IPS-NIHi11 (cell line): ENCODE data around the gene FBLIM1.
A peak's percentile ranks its signal among the peaks of the same experiment; 100 is the strongest.
"Not testable (repeated sequence)": the region's sequence is repeated elsewhere in the genome, so short reads cannot be mapped to it uniquely, and the experiment has no call there.

ENCODE experiments used
- DNase-seq: peaks from one replicate; pipeline ENCODE4 v3.0.0; 2012; ENCODE audit warnings: mixed read lengths, low spot score

The FBLIM1 gene

DNA sequence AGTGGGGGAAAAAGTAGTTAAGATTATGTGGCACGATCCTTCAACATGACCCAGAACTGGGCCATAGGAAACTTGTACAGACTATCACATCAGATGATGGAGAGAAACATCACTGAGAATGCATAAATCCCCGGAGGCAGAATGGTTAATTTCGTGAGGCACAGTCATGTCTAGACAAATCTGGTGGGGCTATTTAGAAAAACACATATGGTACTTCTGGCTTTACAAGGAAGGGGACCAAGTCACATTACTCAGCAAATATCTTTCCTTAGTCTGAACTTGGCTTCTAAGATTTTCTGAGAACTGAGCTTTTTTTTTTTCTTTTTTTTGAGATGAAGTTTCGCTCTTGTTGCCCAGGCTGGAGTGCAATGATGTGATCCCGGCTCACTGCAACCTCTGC, 58.1 kb downstream of the FBLIM1 start:
- no peak for DNase-seq

GRCh38 chr1:15820478-15820877, 61.9 kb downstream of the FBLIM1 start:
- no peak for DNase-seq

DNA sequence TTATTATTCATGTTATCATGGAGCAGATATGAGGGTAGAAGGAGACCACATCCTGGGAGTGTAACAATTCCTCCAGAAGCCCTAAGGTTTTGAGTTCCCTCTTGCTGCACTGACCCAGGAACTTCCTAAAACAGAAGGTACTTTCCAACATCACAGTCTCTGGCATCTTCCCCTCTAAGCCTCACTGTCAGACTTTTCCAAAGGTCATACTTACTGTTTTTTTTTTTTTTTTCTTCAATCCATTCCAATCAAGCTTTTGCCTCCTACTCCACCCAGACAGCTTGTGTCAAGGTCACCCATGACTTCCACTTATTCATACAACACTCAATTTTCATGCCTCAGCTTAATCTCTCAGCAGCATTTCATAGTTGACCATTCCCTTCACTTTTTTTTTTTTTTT, 67.2 kb downstream of the FBLIM1 start:
- DNase-seq: no peak

- DNase-seq: no peak
Observed at GRCh38 chr1:15826810-15827507, 68.4 kb downstream of the FBLIM1 start.

DNA sequence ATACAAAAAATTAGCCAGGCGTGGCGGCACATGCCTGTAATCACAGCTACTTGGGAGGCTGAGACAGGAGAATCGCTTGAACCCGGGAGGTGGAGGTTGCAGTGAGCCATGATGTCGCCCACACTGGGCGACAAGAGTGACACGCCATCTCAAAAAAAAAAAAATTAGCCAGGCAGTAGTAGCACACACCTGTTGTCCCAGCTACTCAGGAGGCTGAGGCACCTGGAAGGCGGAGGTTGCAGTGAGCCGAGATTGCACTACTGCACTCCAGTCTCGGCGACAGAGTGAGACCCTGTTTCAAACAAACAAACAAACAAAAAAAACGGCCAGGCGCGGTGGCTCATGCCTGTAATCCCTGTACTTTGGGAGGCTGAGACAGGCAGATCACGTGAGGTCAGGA, 69.0 kb downstream of the FBLIM1 start:
- DNase-seq: not testable (repeated sequence)

DNA sequence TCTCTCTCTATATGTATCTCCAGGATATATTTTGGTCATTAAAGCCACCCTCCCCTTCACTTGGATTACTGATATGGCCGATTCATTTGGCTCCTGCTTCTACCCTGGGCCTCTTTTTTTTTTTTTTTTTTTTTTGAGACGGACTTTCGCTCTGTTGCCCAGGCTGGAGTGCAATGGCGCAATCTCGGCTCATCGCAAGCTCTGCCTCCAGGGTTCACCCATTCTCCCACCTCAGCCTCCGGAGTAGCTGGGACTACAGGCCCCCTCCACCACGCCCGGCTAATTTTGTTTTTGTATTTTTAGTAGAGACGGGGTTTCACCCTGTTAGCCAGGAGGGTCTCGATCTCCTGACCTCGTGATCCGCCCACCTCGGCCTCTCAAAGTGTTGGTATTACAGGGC, 70.3 kb downstream of the FBLIM1 start:
- not testable (repeated sequence) for DNase-seq

DNA sequence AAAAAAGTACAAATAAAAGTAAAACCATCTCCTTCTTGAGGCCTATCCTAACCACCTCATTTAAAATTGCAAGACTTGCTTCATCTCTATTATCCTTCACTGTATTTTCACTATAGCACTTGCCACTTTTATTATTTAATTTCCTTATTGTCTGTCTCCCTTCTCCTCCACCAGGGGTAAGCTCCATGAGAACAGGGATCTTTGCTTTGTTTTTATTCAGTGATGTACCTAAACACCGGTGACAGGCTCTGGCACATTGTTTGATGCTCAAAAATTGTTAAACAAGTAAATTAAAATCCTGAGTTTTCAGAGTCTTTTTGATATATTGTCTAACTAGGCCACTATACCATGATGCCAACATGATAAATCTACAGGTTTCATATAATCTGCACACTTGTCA, 71.7 kb downstream of the FBLIM1 start:
- no peak for DNase-seq

- no peak for DNase-seq
Observed at GRCh38 chr1:15833069-15833679, 74.6 kb downstream of the FBLIM1 start.

- no peak for DNase-seq
Observed at GRCh38 chr1:15833842-15834405, 75.3 kb downstream of the FBLIM1 start.

- DNase-seq: peak; percentile 85
Observed at GRCh38 chr1:15834406-15835204, 76.0 kb downstream of the FBLIM1 start.

- no peak for DNase-seq
Observed at GRCh38 chr1:15835205-15835740, 76.7 kb downstream of the FBLIM1 start.

DNA sequence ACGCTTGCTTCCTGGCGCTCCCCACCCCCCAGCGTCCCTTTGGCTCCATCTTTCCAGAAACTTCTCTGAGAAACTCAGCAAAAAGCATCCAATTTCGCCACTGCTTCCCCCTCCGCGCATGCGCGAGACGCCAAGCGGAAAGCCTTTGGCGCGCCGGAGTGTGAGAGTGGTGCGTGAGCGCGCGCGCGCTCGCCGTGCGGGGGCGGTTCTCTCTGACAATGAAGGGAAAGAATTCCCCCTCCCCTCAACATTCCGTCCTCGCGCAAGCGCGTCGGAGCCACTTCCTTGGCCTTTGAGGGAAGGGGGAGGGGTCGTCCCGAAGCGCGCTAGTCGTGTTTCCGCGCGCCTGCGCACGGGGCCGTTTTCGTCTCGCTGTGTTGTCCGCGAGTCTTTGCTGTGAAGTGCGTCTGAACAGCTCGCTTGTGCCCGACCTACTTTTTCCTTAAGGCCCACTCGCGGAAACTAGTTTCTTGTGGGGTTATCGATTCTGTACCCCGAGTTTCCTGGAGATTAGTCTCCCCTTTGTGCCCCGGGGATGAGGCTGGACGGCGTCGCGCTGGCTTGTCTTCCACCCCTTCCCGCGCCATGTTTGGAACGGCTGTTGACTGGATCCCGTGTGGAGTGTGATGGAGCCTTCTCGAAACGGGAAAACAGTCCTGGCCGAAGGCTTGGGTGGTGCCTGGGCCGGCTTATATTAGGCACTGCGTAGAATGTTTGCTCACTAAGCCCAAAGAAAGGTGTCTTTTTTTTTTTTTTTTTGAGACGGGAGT, 77.3 kb downstream of the FBLIM1 start:
- peak; percentile 86 for DNase-seq
